ENCODE measurements around the gene ZSCAN12. TPM values are rescaled to one million over a fixed set of nuclear protein-coding genes. Genes with fewer than 3 reads are reported as not detected.
A peak's percentile ranks its signal among the peaks of the same experiment; 100 is the strongest.

ZSCAN12 gene
- total RNA-seq, 1 donor from 2014 or later: 1.9 TPM

GRCh38 chr6:28337121-28337520 is 62.4 kb downstream of the ZSCAN12 start:
- DNase-seq (no peak), ATAC-seq (ENCODE audit: poor library complexity) (no peak)
- intact Hi-C loops (cut with DNase I): no loop called here

DNA sequence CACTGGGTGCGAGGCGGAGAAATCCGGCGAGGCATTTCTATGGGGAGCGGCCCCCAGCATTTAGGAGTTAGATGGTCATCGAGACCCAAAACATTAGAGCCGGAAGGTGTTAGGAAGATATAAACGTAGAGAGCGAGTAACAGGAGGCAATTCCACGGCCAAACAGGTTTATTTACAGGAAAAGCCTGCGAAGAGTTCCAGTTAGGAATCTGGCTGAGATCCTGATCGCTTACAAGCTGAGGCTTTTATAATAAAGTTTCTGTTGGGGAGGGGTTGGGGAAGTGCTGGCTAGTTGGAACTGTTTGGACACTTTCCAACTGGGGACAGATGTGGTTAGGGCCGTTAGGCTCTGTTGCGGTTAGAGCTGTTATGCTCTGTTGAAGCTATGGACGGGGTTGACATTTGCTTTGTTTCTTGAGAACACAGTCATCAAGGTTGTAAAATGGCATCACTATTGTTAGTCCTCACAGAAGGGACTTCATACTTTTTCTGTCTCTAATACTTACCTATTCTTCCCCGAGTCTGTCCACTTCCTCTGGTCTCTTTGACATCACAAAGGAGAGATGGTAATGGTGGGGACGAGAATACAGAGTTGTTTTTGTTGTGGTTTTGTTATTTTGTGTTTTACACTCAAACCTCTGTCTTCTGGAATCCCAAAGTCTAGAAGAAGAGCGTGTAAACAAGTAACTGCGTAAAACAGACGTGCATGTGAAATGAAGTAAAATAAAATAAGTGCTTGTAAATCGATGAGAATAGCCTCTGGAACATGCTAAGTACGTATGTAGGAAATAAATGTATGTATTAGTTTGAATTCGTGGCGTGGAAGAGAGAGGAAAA is 63.0 kb downstream of the ZSCAN12 start:
- DNase-seq (no peak), ATAC-seq (ENCODE audit: poor library complexity) (peak; percentile 44)
- intact Hi-C loops (cut with DNase I): no loop called here

GRCh38 chr6:28335564-28336283 is 63.8 kb downstream of the ZSCAN12 start, which contains the start of gene ZSCAN31:
Gene ZSCAN31 (minus strand): TSS chr6:28336148. CDS start chr6:28329683, 6,465 bp downstream.
- intact Hi-C loops (cut with DNase I): no loop called here
- DNase-seq: peak; percentile 95
- ATAC-seq (ENCODE audit: poor library complexity): peak; percentile 98

DNA sequence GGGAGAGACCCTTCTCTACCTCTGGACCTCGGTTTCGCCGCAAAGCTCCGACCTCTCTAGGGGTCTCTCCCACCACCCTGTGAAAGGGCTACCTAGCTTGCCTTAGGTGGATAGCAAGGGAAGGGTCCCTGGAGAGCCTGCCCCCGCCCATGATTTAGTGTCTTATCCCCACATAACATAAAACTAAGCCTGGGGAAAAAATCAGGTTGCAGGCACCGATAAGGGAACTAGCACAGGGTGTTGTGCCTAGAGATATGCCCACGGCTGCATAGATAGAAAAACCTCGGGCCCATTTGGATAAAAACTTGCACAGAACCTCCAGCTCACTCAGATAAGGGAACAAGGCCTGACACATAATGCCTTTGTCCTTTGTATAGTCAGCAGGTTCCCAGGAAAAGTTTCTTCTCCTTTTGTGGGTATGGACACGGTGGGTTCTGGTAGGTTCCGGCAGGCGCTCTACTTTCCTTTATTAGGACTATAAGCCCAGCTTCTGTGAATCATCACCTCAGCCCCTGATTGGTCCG is 64.4 kb downstream of the ZSCAN12 start:
- DNase-seq (peak; percentile 34), ATAC-seq (ENCODE audit: poor library complexity) (no peak)
- intact Hi-C loops (cut with DNase I): no loop called here

DNA sequence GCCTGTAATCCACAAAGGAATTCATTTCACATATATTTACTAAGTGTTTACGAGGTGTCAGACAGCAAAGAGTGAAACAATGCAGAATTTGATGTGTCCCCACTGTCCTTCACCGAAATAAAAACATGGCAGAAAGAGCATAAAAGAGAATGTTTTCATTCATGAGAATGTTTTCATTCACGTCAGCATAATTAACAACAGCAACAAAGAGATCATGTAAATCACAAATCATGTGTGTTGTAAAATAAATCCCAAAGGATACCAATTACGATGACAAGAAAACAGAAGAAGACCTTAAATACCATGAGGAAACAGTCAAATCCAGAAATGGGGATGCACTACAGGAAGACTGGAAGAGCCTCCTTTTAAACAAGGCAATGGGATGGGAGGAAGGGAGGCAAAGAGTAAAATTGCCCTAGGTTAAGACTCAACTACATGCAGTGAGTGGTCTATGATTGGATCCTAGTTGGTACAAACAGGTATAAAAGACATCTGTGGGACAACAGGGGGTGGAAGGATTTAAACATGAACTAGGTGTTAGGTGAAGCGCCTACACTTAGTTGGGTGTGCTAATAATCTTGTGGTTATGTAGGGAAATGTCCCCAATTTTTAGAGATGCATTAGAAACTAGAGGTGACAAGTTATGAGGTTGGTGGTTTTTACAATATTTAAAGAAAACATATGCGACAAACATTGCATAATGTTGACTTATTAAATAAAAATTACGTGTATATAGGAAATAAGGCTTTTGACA is 65.1 kb downstream of the ZSCAN12 start:
- intact Hi-C loops (cut with DNase I): no loop called here
- DNase-seq: no peak
- ATAC-seq (ENCODE audit: poor library complexity): no peak

DNA sequence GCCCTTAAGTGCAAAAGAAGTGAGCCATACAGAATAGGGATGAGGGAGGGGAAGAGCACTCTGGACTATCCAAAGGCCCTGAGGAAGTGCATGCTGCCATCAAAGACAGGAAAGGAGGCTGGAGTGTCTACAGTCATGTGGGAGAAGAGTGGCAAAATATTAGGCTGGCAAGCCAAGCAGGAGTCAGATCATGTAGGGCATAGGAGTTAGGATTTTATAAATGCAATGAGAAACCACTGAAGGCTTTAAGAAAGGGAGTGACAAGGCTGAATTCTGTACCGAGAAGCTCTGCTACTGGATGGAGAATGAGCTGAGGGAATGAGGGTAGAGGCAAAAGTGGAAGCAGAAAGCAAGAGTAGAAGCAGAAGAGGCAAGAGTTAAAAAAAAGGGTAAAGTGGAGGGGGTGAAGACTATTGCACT is 65.9 kb downstream of the ZSCAN12 start:
- ATAC-seq (ENCODE audit: poor library complexity): no peak
- intact Hi-C loops (cut with DNase I): no loop called here
- no peak for DNase-seq

DNA sequence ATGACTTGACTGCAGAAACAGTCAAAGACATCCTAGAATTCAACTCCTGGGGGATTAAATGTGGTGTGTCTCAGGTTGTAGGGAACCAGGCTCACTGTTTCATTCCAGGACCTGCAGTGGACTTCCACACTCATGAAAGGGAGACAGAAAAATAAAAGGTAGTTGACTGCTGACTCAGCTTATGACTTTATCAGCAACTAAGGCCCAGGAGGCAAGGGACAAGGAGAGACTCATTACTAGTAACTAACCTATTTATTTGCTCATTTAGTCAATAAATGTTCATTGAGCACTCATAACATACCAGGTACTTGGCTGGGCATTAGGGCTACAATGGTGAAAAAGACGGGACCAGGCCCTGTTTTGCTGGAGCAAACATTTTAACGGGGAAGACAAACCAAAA is 66.5 kb downstream of the ZSCAN12 start:
- intact Hi-C loops (cut with DNase I): no loop called here
- DNase-seq: no peak
- no peak for ATAC-seq (ENCODE audit: poor library complexity)

GRCh38 chr6:28330041-28330440 is 69.5 kb downstream of the ZSCAN12 start:
- DNase-seq (no peak), ATAC-seq (ENCODE audit: poor library complexity) (no peak)
- intact Hi-C loops (cut with DNase I): no loop called here

Other genes with a start within 250 kb of the ZSCAN12 start
- 8.2 TPM for gene ZSCAN9, start 174.5 kb downstream of the ZSCAN12 start, total RNA-seq
- 2.6 TPM for gene ZKSCAN4, start 147.5 kb downstream of the ZSCAN12 start, total RNA-seq
- 5.1 TPM for gene NKAPL, start 140.4 kb downstream of the ZSCAN12 start, total RNA-seq
- gene ZSCAN26, start 132.6 kb downstream of the ZSCAN12 start, total RNA-seq: 14.0 TPM
- gene PGBD1, start 118.2 kb downstream of the ZSCAN12 start, total RNA-seq: 2.3 TPM
- 8.1 TPM for gene ZSCAN31, start 63.6 kb downstream of the ZSCAN12 start, total RNA-seq
- gene ZKSCAN3, start 49.8 kb downstream of the ZSCAN12 start, total RNA-seq: 3.6 TPM
- gene ZSCAN23, start 43.7 kb upstream of the ZSCAN12 start, total RNA-seq: 2.1 TPM
- not detected for gene GPX6, start 116.0 kb upstream of the ZSCAN12 start, total RNA-seq
- gene GPX5, start 126.1 kb upstream of the ZSCAN12 start, total RNA-seq: not detected